Prostate gland (tissue), 2 donors: ENCODE results near the gene PSMB2.

Source experiments
- POLR2A ChIP-seq: fragments of 450-650 bp; IDR thresholded peaks from one replicate; pipeline ENCODE4 v1.6.1; 2016; ENCODE audit warnings: antibody characterized with exemption, mild to moderate bottlenecking
- TF ChIP-seq, protein P1 (sequence below), 4 experiments: fragments of 200-600 bp in 2 of 4; fragments of 450-650 bp in 2 of 4; sonication (generic) in 2 of 4; IDR thresholded peaks; 1 replicate in 3 of 4; 2 replicates in 1 of 4; pipeline ENCODE4 v1.5.1; 2016 to 2019; ENCODE audit warnings: antibody characterized with exemption in 4 of 4, mild to moderate bottlenecking in 2 of 4, moderate library complexity in 2 of 4

DNA sequence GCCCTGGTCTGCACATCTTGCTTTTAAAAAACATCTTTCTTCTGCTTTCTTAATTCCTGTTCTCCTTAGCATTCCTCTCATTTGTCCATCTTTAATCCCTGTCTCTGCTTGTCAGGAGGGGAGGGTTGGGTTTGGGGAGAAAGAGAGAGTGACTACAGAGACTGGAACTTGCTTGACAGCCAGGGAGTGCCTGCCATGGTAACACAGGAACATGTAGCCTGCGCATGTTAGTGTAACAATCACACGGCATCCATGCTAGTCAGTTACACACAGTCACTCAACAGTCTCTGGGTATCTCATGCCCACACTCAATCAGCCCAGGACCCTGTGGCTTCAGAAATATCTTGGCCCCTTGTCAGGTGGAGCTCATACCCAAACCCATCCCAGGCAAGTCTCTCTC is 69.0 kb downstream of the PSMB2 start:
- no peak for TF ChIP-seq POLR2A
- TF ChIP-seq, protein P1, sequence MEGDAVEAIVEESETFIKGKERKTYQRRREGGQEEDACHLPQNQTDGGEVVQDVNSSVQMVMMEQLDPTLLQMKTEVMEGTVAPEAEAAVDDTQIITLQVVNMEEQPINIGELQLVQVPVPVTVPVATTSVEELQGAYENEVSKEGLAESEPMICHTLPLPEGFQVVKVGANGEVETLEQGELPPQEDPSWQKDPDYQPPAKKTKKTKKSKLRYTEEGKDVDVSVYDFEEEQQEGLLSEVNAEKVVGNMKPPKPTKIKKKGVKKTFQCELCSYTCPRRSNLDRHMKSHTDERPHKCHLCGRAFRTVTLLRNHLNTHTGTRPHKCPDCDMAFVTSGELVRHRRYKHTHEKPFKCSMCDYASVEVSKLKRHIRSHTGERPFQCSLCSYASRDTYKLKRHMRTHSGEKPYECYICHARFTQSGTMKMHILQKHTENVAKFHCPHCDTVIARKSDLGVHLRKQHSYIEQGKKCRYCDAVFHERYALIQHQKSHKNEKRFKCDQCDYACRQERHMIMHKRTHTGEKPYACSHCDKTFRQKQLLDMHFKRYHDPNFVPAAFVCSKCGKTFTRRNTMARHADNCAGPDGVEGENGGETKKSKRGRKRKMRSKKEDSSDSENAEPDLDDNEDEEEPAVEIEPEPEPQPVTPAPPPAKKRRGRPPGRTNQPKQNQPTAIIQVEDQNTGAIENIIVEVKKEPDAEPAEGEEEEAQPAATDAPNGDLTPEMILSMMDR (IDR thresholded peaks at IDR 0.05): no peak
